Measurements from ENCODE around the gene C4orf17. TPM values are rescaled to one million over a fixed set of nuclear protein-coding genes. Genes with fewer than 3 reads are reported as not detected.

C4orf17 gene
- polyA plus RNA-seq, 1 of the 3 experiments (the other 2 are of a cell fraction), result not detected

DNA sequence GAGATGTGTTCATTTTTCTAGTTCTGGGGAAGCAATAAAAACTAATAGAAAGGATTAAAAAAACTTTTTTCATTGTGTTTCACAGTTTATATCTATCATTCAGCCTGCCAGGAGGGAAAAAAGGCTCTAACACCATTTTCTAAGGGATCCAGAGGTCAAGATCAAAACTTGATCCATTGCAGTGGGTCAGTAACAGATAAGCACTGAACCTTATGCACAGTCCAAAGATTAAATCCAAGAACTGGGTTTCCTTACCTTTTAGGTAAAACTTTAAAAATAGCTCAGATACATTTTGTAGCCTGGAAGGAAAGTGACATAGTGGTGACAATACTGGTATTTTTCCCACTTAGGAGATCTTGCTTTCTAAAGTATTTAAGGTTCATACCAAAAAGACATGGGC lies 76.5 kb downstream of the C4orf17 start:
- Histone ChIP-seq H3K9me3 (no peaks in the 10 kb centered on the region), H4K20me1 (ENCODE audit: insufficient read depth) (no peaks in the 10 kb centered on the region), H3K79me2 (ENCODE audit: insufficient read depth) (no peaks in the 10 kb centered on the region), H3K9me2 (no peaks in the 10 kb centered on the region), H3K4me3 (ENCODE audit: low read depth in 2 of 2, low read length in 1 of 2) (no peak overlapping the region), H3K27ac (ENCODE audit: low read depth in 2 of 2, low read length in 1 of 2) (no peak overlapping the region), H3F3A (replicated peaks; ENCODE audit: insufficient read depth) (peaks cover 3% of the 10 kb centered on the region), H3K9ac (no peak overlapping the region), H3K4me1 (ENCODE audit: control insufficient read depth in 1 of 2, insufficient read depth in 2 of 2, low read depth in 1 of 2, low read length in 1 of 2) (no peaks in the 10 kb centered on the region), H3K27me3 (ENCODE audit: insufficient read depth) (no peaks in the 10 kb centered on the region), H3K36me3 (replicated peaks in 1 of 2; ENCODE audit: control insufficient read depth in 1 of 2, insufficient read depth in 2 of 2, low read length in 1 of 2) (no peaks in the 10 kb centered on the region), H3K4me2 (no peak overlapping the region), H2AFZ (ENCODE audit: low read depth) (no peak overlapping the region)
- CTCF ChIA-PET, result interaction anchor here (1.0 kb wide), 1 partner anchor 14 kb away, joined by 4 read pairs; no protein-coding TSS in a partner anchor
- TF ChIP-seq EZH2phosphoT487 (IDR thresholded peaks at IDR 0.05; ENCODE audit: borderline replicate concordance, low read depth) (no peak), GABPA (IDR thresholded peaks at IDR 0.05; ENCODE audit: low read depth) (no peak), CHD2 (IDR thresholded peaks at IDR 0.05; ENCODE audit: low read length, partially characterized antibody) (no peak), FOXJ3 (CRISPR knock-in tag; IDR thresholded peaks at IDR 0.05) (no peak), SIN3A (IDR thresholded peaks at IDR 0.05; ENCODE audit: borderline replicate concordance, low read depth, low read length) (no peak), YY1 (IDR thresholded peaks at IDR 0.05; ENCODE audit: low read depth) (no peak)
- TF ChIP-seq, protein P1, sequence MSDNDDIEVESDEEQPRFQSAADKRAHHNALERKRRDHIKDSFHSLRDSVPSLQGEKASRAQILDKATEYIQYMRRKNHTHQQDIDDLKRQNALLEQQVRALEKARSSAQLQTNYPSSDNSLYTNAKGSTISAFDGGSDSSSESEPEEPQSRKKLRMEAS (IDR thresholded peaks at IDR 0.05; ENCODE audit: low read depth), result no peak
- TF ChIP-seq, protein P2, sequence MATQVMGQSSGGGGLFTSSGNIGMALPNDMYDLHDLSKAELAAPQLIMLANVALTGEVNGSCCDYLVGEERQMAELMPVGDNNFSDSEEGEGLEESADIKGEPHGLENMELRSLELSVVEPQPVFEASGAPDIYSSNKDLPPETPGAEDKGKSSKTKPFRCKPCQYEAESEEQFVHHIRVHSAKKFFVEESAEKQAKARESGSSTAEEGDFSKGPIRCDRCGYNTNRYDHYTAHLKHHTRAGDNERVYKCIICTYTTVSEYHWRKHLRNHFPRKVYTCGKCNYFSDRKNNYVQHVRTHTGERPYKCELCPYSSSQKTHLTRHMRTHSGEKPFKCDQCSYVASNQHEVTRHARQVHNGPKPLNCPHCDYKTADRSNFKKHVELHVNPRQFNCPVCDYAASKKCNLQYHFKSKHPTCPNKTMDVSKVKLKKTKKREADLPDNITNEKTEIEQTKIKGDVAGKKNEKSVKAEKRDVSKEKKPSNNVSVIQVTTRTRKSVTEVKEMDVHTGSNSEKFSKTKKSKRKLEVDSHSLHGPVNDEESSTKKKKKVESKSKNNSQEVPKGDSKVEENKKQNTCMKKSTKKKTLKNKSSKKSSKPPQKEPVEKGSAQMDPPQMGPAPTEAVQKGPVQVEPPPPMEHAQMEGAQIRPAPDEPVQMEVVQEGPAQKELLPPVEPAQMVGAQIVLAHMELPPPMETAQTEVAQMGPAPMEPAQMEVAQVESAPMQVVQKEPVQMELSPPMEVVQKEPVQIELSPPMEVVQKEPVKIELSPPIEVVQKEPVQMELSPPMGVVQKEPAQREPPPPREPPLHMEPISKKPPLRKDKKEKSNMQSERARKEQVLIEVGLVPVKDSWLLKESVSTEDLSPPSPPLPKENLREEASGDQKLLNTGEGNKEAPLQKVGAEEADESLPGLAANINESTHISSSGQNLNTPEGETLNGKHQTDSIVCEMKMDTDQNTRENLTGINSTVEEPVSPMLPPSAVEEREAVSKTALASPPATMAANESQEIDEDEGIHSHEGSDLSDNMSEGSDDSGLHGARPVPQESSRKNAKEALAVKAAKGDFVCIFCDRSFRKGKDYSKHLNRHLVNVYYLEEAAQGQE (IDR thresholded peaks at IDR 0.05; ENCODE audit: low read depth, low read length), result no peak
- no peak for DNase-seq
- POLR2A ChIA-PET, result no interaction called here

DNA sequence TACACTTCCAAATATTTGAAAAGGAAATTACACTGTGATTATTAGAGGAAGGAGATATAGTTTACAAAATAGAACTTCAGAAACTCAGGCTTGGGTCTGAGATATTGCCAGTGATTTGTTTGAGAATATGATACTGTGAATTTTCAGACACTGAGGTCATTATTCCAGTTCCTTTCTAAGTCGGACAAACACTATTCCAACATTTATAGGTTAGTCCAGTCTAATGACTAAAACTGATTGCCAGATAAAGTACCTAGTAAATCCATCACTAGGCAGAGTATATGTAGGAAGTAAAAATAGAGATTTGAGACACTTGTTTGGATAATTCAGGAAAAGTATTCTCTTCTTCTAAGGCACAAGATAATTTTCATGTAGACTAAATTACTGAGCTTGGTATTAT lies 77.0 kb downstream of the C4orf17 start:
- Histone ChIP-seq H3K27ac (ENCODE audit: low read depth in 2 of 2, low read length in 1 of 2) (no peak overlapping the region), H4K20me1 (ENCODE audit: insufficient read depth) (no peaks in the 10 kb centered on the region), H3K9me2 (no peaks in the 10 kb centered on the region), H3K27me3 (ENCODE audit: insufficient read depth) (no peaks in the 10 kb centered on the region), H3K79me2 (ENCODE audit: insufficient read depth) (no peaks in the 10 kb centered on the region), H3K4me2 (no peak overlapping the region), H2AFZ (ENCODE audit: low read depth) (no peak overlapping the region), H3K9me3 (no peaks in the 10 kb centered on the region), H3K4me1 (ENCODE audit: control insufficient read depth in 1 of 2, insufficient read depth in 2 of 2, low read depth in 1 of 2, low read length in 1 of 2) (no peaks in the 10 kb centered on the region), H3K36me3 (replicated peaks in 1 of 2; ENCODE audit: control insufficient read depth in 1 of 2, insufficient read depth in 2 of 2, low read length in 1 of 2) (no peaks in the 10 kb centered on the region), H3F3A (replicated peaks; ENCODE audit: insufficient read depth) (peaks cover 3% of the 10 kb centered on the region), H3K9ac (no peak overlapping the region), H3K4me3 (ENCODE audit: low read depth in 2 of 2, low read length in 1 of 2) (no peak overlapping the region)
- ChIA-PET CTCF (interaction anchor here (0.9 kb wide), 1 partner anchor 23 kb away, joined by 3 read pairs; no protein-coding TSS in a partner anchor), POLR2A (no interaction called here)
- no peak for DNase-seq
- TF ChIP-seq MXI1 (IDR thresholded peaks at IDR 0.05; ENCODE audit: low read depth, low read length) (no peak), YY1 (IDR thresholded peaks at IDR 0.05; ENCODE audit: low read depth) (no peak), FOXJ3 (CRISPR knock-in tag; IDR thresholded peaks at IDR 0.05) (no peak)
- 8% methylated on average over 1 of the region's 1 CpG for WGBS (ENCODE audit: low lambda C conversion rate)

All from SK-N-SH (cell line).